ENCODE data around the gene ERAS.

ERAS gene

DNA sequence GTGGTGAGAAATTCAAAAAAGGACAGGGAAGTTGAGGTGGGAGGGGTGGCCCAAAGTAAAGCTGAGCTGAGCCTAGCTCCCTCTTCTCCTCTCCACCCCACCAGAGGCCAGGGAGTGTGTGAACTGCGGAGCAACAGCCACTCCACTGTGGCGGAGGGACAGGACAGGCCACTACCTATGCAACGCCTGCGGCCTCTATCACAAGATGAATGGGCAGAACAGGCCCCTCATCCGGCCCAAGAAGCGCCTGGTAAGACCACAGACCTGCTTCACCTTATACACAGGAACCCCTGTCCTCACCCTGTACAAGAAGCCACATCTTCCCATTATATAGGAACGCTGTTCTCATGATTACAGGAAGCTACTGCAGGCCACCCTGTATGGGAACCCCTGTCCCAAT lies 34.1 kb upstream of the ERAS start:
- H3K4me1 ChIP-seq = no peaks in the 10 kb centered on the region
- H3K9me3 ChIP-seq = no peaks in the 10 kb centered on the region
- TF ChIP-seq CTCF (IDR thresholded peaks at IDR 0.05) = no peak
- DNase-seq = no peak
- H3K27ac ChIP-seq = no peak overlapping the region
- no peak overlapping the region for H3K4me3 ChIP-seq
- no peaks in the 10 kb centered on the region for H3K36me3 ChIP-seq
- H3K27me3 ChIP-seq = no peaks in the 10 kb centered on the region
- intact Hi-C loops (cut with DNase I; ENCODE audit: low total_unique reads) = no loop called here

DNA sequence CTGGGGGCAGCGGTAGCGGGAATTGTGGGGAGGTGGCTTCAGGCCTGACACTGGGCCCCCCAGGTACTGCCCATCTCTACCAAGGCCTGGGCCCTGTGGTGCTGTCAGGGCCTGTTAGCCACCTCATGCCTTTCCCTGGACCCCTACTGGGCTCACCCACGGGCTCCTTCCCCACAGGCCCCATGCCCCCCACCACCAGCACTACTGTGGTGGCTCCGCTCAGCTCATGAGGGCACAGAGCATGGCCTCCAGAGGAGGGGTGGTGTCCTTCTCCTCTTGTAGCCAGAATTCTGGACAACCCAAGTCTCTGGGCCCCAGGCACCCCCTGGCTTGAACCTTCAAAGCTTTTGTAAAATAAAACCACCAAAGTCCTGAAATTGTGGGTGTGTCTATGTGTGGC lies 32.4 kb upstream of the ERAS start:
- no peak for TF ChIP-seq CTCF (IDR thresholded peaks at IDR 0.05)
- Histone ChIP-seq H3K9me3 (no peaks in the 10 kb centered on the region), H3K4me3 (no peak overlapping the region), H3K27ac (no peak overlapping the region), H3K36me3 (no peaks in the 10 kb centered on the region), H3K27me3 (no peaks in the 10 kb centered on the region), H3K4me1 (no peaks in the 10 kb centered on the region)
- DNase-seq = no peak
- intact Hi-C loops (cut with DNase I; ENCODE audit: low total_unique reads) = no loop called here

DNA sequence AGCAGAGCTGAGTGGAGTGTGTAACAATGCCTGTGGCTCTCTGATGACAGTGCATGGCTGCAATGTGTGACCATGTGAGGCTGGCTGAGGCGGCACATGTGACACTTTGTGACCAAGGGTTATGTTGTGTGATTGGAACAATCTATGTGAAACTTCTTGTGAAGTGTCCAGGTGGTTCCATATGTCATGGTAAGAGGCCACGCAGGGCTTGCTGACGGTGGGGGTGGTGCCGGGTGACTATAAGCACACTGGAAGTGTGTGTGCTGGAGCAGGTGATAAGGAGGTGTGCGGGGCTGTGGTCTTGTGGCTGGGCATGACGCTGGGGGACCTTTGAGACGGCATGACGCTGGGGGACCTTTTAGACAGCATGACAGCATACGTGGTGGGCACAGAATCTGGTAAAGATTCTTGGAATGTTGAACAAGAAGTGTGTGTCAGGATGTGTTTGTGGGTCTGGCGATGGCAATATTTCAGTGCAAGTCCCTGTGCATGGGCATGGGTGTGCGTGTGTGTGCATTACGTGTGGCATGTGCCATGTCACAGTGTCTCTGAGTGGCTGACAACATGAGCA lies 31.9 kb upstream of the ERAS start:
- intact Hi-C loops (cut with DNase I; ENCODE audit: low total_unique reads) = no loop called here
- Histone ChIP-seq H3K4me3 (no peak overlapping the region), H3K4me1 (no peaks in the 10 kb centered on the region), H3K27me3 (no peaks in the 10 kb centered on the region), H3K36me3 (no peaks in the 10 kb centered on the region), H3K27ac (no peak overlapping the region), H3K9me3 (no peaks in the 10 kb centered on the region)
- DNase-seq = no peak
- TF ChIP-seq CTCF (IDR thresholded peaks at IDR 0.05) = no peak

DNA sequence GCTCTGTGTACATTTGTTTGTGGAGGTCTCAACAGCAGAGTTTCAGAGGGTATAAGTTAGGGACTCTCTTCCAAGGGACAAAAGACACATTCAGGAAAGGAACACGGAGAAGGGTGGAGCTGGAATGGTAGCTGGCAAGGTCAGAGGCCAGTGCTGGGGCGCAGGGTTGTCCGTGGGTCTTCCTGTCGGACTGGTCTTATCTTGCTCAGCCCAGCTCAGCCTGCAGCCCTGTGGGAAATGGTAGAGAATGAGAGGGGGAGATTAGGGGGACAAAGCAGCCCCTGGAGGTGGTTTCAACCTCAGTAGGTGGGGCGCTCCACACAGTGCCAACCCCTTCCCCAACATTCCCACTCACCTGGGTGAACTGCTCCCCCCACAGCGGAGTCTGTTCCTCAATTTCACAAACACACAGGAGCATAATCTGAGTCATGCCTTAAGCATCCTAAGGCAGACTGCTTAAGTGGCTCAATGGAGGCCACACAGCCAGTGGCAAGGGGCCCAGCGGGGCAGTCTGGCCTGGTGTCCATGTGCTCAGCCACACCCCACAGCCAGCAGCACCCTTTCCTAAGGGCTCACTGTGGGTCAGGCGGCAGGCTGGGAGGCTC lies 31.3 kb upstream of the ERAS start:
- no peak for DNase-seq
- Histone ChIP-seq H3K27ac (no peak overlapping the region), H3K4me3 (no peak overlapping the region), H3K9me3 (no peaks in the 10 kb centered on the region), H3K36me3 (no peaks in the 10 kb centered on the region), H3K27me3 (no peaks in the 10 kb centered on the region), H3K4me1 (no peaks in the 10 kb centered on the region)
- TF ChIP-seq CTCF (IDR thresholded peaks at IDR 0.05) = no peak
- intact Hi-C loops (cut with DNase I; ENCODE audit: low total_unique reads) = no loop called here

DNA sequence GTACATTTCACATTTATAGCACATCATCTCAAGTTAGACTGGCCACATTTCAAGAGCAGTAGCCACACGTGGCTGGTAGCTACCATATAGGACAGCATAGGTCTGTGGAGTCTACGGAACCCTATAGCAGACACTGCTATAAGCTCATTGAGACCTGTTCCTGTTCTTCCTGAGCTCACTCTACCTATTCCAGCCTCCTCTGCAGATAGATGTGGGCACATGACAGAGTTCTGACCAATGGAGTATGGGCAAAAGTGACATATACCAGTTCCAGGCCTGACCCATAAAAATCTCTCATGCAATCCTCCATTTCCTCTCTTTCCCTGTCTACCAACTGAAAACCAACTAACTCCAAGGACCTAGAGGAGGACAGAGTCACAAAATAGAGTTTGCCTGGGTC lies 28.0 kb upstream of the ERAS start:
- intact Hi-C loops (cut with DNase I; ENCODE audit: low total_unique reads) = no loop called here

More for the DNA sequence above, 28.0 kb upstream of the ERAS start:
- H3K9me3 ChIP-seq = no peaks in the 10 kb centered on the region
- H3K27me3 ChIP-seq = no peaks in the 10 kb centered on the region
- DNase-seq = no peak
- no peak overlapping the region for H3K4me3 ChIP-seq
- peaks cover 0 to 8% (median 0%) of the 10 kb centered on the region in 4 donors for H3K4me1 ChIP-seq
- no peak overlapping the region for H3K27ac ChIP-seq
- H3K36me3 ChIP-seq = no peaks in the 10 kb centered on the region
- TF ChIP-seq CTCF (IDR thresholded peaks at IDR 0.05) = no peak
